Common myeloid progenitor, CD34-positive (primary cell): Measurements from ENCODE around the gene DNTTIP2.

ENCODE experiments used
- CTCF ChIA-PET: fragments of 350-600 bp; sonication (Branson Sonifier 250); formaldehyde crosslinking; loops from one replicate; lab custom pipeline; 2021; ENCODE audit warnings: antibody characterized with exemption; lab: Charles Lee
- POLR2A ChIA-PET: fragments of 350-600 bp; sonication (Branson Sonifier 250); formaldehyde crosslinking; loops from one replicate; lab custom pipeline; 2021; ENCODE audit warnings: antibody characterized with exemption; lab: Charles Lee
- DNase-seq, 3 donors: peaks; one replicate each; pipeline versions ENCODE4 v3.0.0 to v3.0.0-alpha.2; 2013
- H3K27ac ChIP-seq, 2 experiments: 1 replicate in 1 of 2; 2 replicates in 1 of 2; pipeline ENCODE4 v1.7.0; 2013; ENCODE audit warnings: inconsistent platforms in 2 of 2, low read length in 2 of 2, mild to moderate bottlenecking in 2 of 2, low read depth in 1 of 2, moderate library complexity in 1 of 2; ENCODE audit not compliant: severe bottlenecking in 2 of 2, insufficient read depth in 1 of 2, poor library complexity in 1 of 2
- H3K27me3 ChIP-seq, 5 experiments: replicated peaks in 2 of 5; 1 replicate in 3 of 5; 2 replicates in 2 of 5; pipeline versions ENCODE4 v1.6.1 to v1.7.0; 2013; ENCODE audit warnings: low read length in 4 of 5, mild to moderate bottlenecking in 2 of 5, moderate library complexity in 2 of 5, inconsistent platforms in 1 of 5; ENCODE audit not compliant: insufficient read depth in 5 of 5, control insufficient read depth in 4 of 5
- H3K36me3 ChIP-seq, 4 experiments: 1 replicate in 2 of 4; 2 replicates in 2 of 4; pipeline versions ENCODE4 v1.6.1 to v1.7.0; 2013; ENCODE audit warnings: low read length in 3 of 4, control low read depth in 1 of 4, mild to moderate bottlenecking in 1 of 4; ENCODE audit not compliant: control insufficient read depth in 4 of 4, insufficient read depth in 4 of 4
- H3K4me1 ChIP-seq, 4 experiments: 1 replicate in 3 of 4; 2 replicates in 1 of 4; pipeline versions ENCODE4 v1.6.1 to v1.7.1; 2013; ENCODE audit warnings: low read length in 3 of 4, mild to moderate bottlenecking in 3 of 4, control low read depth in 1 of 4, inconsistent platforms in 1 of 4, moderate library complexity in 1 of 4; ENCODE audit not compliant: control insufficient read depth in 4 of 4, insufficient read depth in 4 of 4; ENCODE audit errors: control extremely low read depth in 1 of 4
- H3K4me3 ChIP-seq, 7 experiments: 1 replicate in 4 of 7; 2 replicates in 3 of 7; pipeline versions ENCODE4 v1.5.1 to v1.7.0; 2013; ENCODE audit warnings: mild to moderate bottlenecking in 7 of 7, low read length in 6 of 7, moderate library complexity in 6 of 7, inconsistent platforms in 2 of 7, low read depth in 2 of 7, control low read depth in 1 of 7; ENCODE audit not compliant: insufficient read depth in 4 of 7, control insufficient read depth in 1 of 7; ENCODE audit errors: extremely low read depth in 1 of 7
- H3K9me3 ChIP-seq, 5 experiments: 1 replicate in 4 of 5; 2 replicates in 1 of 5; pipeline versions ENCODE4 v1.6.1 to v1.7.1; 2013; ENCODE audit warnings: low read length in 4 of 5, mild to moderate bottlenecking in 2 of 5, inconsistent platforms in 1 of 5, low read depth in 1 of 5, moderate library complexity in 1 of 5; ENCODE audit not compliant: control insufficient read depth in 4 of 5, insufficient read depth in 2 of 5; ENCODE audit errors: control extremely low read depth in 1 of 5
- WGBS: methylation state at CpG from one replicate; pipeline ENCODE4 v1.1.5; 2013; ENCODE audit not compliant: insufficient coverage; 5-methylcytosine and 5-hydroxymethylcytosine counted together

DNTTIP2 gene

DNA sequence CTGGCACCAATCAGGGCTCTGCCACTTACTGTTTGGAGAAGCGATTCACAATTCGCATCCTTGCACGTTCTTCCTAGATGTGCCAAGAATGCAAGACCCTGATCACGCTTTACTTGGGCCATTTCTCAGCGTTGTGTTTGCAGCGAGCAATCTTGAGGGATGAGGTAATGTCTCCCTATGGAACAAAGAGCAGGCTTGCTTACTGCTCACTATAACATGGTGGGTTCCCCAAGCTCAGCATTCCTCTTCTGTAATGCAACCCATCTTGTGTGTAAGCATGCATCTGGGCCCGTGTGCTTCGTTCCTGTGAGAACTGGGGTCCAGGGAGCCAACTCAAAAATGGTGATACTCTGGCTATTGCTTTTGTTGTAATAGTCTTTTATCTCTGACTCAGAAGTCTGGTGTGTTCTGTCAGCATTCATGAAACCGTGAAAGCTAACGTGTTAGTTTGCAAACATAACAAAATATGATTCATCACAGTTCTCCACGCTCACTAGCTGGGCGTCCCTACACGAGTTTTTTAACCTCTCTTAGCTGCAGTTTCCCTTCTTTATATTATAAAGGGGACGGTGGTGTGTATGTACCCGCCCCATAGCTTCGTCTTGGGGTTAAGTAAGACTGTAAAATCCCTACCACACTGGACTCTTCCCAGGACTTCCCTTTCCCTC lies 33.3 kb downstream of the DNTTIP2 start:
- peak overlapping the region; percentile 84 to 98 (median 87) for H3K4me3 ChIP-seq
- DNase-seq, result no peak
- 77% methylated on average over 6 of the region's 16 CpGs for WGBS
- ChIA-PET CTCF (interaction anchor here (0.8 to 8.5 kb wide), 10 partner anchors 29 to 542 kb away, joined by 3 to 197 read pairs (median 4); partner anchors contain the start of genes BCAR3 and FNBP1L), POLR2A (interaction anchor here (0.8 kb wide), 1 partner anchor 30 kb away, joined by 3 read pairs; no protein-coding TSS in a partner anchor)
- peaks cover 0 to 2% (median 0%) of the 10 kb centered on the region in 5 experiments for H3K9me3 ChIP-seq
- peaks cover 8 to 36% (median 24%) of the 10 kb centered on the region in 4 experiments for H3K4me1 ChIP-seq
- peak overlapping the region; percentile 50 to 83 for H3K27ac ChIP-seq
- no peaks in the 10 kb centered on the region for H3K27me3 ChIP-seq
- no peaks in the 10 kb centered on the region for H3K36me3 ChIP-seq

DNA sequence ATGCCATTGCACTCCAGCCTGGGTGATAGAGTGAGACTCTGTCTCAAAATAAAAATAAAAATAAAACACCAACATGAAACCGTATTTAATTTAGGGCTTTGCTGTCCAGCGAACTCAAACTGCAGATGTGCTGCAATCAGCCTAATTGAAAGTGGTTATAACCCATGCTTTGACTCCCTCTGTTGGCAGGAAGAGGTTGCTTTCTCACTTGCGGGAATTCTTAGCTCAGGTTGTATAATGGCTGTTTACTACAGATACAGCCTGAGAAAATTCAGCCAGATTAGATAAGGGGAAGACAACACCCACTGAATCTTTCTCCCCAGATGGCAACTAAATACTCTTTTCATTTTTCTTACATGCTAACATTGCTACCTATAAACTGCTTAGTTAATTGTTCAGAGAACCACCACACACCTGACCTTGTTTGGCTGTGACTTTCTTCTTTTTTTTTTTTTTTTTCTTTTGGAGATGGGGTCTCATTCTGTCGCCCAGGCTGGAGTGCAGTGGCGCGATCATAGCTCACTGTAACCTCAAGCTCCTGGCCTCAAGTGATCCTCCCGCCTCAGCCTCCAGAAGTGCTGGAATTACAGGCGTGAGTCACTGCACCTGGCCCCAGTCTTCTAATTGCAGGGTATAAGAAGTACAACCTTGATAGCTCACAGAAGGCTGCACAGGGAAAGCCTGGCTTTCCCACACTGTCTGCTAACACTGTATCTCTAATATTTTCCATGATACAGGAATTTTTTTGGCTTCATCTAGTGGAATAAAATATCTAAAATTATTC lies 34.6 kb downstream of the DNTTIP2 start:
- Histone ChIP-seq H3K36me3 (peaks cover 0 to 4% (median 0%) of the 10 kb centered on the region in 4 experiments), H3K27ac (no peak overlapping the region), H3K27me3 (no peaks in the 10 kb centered on the region), H3K4me3 (no peak overlapping the region), H3K9me3 (no peaks in the 10 kb centered on the region), H3K4me1 (peaks cover 8 to 36% (median 24%) of the 10 kb centered on the region in 4 experiments)
- CTCF ChIA-PET, result interaction anchor here (0.7 to 8.5 kb wide), 16 partner anchors 11 to 540 kb away, joined by 3 to 197 read pairs (median 4); partner anchors contain the start of gene DNTTIP2
- POLR2A ChIA-PET, result no interaction called here
- DNase-seq, result peak; percentile 82 to 88 (median 87)
- WGBS, result 55% methylated on average over 8 of the region's 8 CpGs

DNA sequence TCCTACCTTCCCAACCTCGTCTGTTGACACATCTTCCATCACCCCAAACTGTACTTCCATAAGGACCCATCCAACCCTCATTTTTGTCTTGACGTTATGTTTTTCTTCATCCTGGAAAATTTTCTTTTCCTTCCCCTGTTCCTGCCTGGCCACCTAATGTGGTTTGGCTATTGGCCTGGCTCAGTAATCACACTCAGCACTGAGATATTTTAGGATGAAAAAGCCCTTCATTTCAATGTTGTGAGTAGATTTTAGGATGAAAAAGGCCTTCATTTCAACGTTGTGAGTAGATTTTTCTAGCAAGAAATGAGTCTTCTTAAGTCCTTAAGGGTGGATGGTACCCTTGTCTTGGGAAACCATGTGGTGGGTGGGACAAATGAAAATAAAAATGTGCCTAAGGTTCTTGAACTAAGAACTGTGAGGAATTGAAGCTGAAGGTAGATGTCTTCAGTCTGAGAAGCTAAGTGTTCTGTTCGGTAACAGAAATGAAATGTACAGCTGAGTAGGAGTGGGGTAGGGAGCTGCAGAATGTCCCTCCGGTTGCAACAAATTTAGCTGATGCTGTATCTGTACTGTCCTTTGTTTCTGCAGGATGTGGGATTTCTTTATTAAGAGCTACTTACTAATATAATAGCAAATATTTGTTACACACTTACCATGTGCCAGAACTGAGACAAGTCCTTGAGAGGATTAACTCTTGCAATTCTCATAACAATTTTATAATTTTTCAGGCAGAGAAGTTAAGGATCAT lies 36.1 kb downstream of the DNTTIP2 start:
- Histone ChIP-seq H3K27ac (no peak overlapping the region), H3K4me3 (no peak overlapping the region), H3K9me3 (no peaks in the 10 kb centered on the region), H3K4me1 (peaks cover 6 to 28% (median 21%) of the 10 kb centered on the region in 4 experiments), H3K36me3 (peaks cover 0 to 4% (median 0%) of the 10 kb centered on the region in 4 experiments), H3K27me3 (no peaks in the 10 kb centered on the region)
- ChIA-PET POLR2A (no interaction called here), CTCF (interaction anchor here (0.8 to 8.5 kb wide), 11 partner anchors 11 to 539 kb away, joined by 3 to 197 read pairs (median 7); partner anchors contain the start of gene DNTTIP2)
- DNase-seq, result no peak
- 96% methylated on average over 3 of the region's 5 CpGs for WGBS

DNA sequence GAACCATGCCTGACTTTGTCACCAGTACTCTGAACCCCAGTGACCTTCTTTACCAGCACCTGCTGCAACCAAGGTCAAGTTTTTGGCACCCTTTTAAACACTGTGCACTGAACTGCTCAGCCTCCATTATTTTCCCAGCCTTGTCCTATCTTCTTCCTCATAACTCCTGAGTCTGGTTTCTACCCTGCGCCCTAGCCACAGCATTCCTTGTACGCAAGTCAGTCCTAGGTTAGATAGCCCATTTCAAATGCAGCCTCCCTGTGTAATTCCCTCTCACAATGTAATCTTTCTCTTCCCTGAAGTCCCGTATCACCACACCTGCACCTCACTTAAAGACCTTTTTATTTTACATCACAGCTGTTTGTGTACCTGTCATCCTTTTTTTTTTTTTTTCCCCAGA lies 37.2 kb downstream of the DNTTIP2 start:
- DNase-seq, result no peak
- WGBS, result 100% methylated on average over 3 of the region's 3 CpGs
- Histone ChIP-seq H3K27me3 (no peaks in the 10 kb centered on the region), H3K36me3 (peaks cover 0 to 6% (median 0%) of the 10 kb centered on the region in 4 experiments), H3K9me3 (no peaks in the 10 kb centered on the region), H3K4me3 (no peak overlapping the region), H3K4me1 (peaks cover 6 to 26% (median 21%) of the 10 kb centered on the region in 4 experiments), H3K27ac (no peak overlapping the region)
- ChIA-PET CTCF (interaction anchor here (0.6 to 8.5 kb wide), 5 partner anchors 16 to 222 kb away, joined by 3 to 197 read pairs (median 3); no protein-coding TSS in a partner anchor), POLR2A (no interaction called here)

DNA sequence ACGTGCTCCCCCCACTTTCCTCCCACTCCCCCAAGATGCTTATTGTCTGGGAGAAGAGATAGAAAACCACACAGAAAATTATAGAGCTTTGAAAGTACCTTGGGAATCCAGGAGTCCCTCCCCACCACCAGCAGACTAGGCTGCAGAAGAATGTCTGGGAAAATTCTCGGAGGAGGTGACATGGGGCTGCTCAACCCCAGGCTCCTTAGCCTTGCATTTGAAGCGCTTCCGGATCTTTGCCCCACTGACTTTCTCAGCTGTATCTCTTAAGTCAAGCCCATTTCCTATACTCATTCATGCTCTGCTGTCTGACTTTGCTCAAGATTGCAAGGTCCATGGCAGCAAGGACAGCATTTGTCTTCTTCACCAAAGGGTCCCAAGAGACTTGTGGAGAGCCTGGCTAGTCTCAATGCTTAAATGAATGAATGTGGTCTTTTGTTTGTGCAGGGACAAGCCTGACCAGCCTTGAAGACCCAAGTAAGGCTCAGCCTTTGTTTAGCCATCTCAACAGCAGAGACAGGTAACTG lies 38.0 kb downstream of the DNTTIP2 start:
- no peak for DNase-seq
- ChIA-PET POLR2A (no interaction called here), CTCF (interaction anchor here (0.6 to 8.5 kb wide), 6 partner anchors 14 to 221 kb away, joined by 3 to 197 read pairs (median 4); no protein-coding TSS in a partner anchor)
- Histone ChIP-seq H3K36me3 (peaks cover 0 to 6% (median 0%) of the 10 kb centered on the region in 4 experiments), H3K27ac (no peak overlapping the region), H3K27me3 (no peaks in the 10 kb centered on the region), H3K9me3 (no peaks in the 10 kb centered on the region), H3K4me3 (no peak overlapping the region), H3K4me1 (peaks cover 6 to 25% (median 17%) of the 10 kb centered on the region in 4 experiments)
- 100% methylated on average over 3 of the region's 4 CpGs for WGBS

GRCh38 chr1:93839753-93840152 lies 39.3 kb downstream of the DNTTIP2 start:
- WGBS, result 94% methylated on average over 2 of the region's 2 CpGs
- POLR2A ChIA-PET, result no interaction called here
- Histone ChIP-seq H3K36me3 (peaks cover 0 to 6% (median 0%) of the 10 kb centered on the region in 4 experiments), H3K27me3 (no peaks in the 10 kb centered on the region), H3K4me3 (no peak overlapping the region), H3K27ac (no peak overlapping the region), H3K4me1 (peaks cover 0 to 13% (median 8%) of the 10 kb centered on the region in 4 experiments), H3K9me3 (peaks cover 0 to 2% (median 0%) of the 10 kb centered on the region in 5 experiments)
- no peak for DNase-seq
- CTCF ChIA-PET, result interaction anchor here (1.0 to 8.5 kb wide), 5 partner anchors 12 to 220 kb away, joined by 3 to 197 read pairs (median 4); no protein-coding TSS in a partner anchor
